Measurements from ENCODE around the gene ZNF844.

GRCh38 chr19:12098040-12098439, 33.5 kb downstream of the ZNF844 start:
- TF ChIP-seq CTCF (conservative IDR thresholded peaks at IDR 0.05; ENCODE audit: low read length): no peak
- no peak for TF ChIP-seq EZH2phosphoT487 (IDR thresholded peaks at IDR 0.05; ENCODE audit: borderline replicate concordance)

All from Loucy (cell line).